HEK293 (cell line): Measurements from ENCODE around the gene SMARCB1.

Experiments
- CTCF ChIA-PET: fragments of 350-600 bp; formaldehyde crosslinking; extraction: SDS; loops from one replicate; lab custom pipeline; 2021; ENCODE audit warnings: antibody characterized with exemption; lab: Yijun Ruan, JAX
- POLR2A ChIA-PET: fragments of 300-600 bp; formaldehyde crosslinking; extraction: SDS; loops from one replicate; lab custom pipeline; 2020; ENCODE audit warnings: antibody characterized with exemption, inconsistent platforms; lab: Yijun Ruan, JAX
- H3K27ac ChIP-seq: fragments of 200-500 bp; sonication (Bioruptor generic); 2 replicates; pipeline ENCODE4 v1.5.1; 2014; ENCODE audit warnings: low read depth, low read length, control low read depth, inconsistent platforms; ENCODE audit errors: extremely low read depth
- H3K36me3 ChIP-seq, 2 experiments: fragments of 200-500 bp in 1 of 2; sonication (Bioruptor generic) in 1 of 2; 1 replicate in 1 of 2; 2 replicates in 1 of 2; pipeline ENCODE4 v1.5.1; 2014 to 2017; ENCODE audit warnings: inconsistent platforms in 2 of 2, low read length in 2 of 2; ENCODE audit not compliant: control insufficient read depth in 2 of 2, insufficient read depth in 1 of 2
- H3K4me1 ChIP-seq: fragments of 200-500 bp; sonication (Bioruptor generic); 2 replicates; pipeline ENCODE4 v1.5.1; 2014; ENCODE audit warnings: mild to moderate bottlenecking, low read length, inconsistent platforms; ENCODE audit not compliant: control insufficient read depth, insufficient read depth
- H3K4me3 ChIP-seq: 2 replicates; pipeline ENCODE4 v1.5.1; 2011; ENCODE audit warnings: low read depth, mild to moderate bottlenecking, control low read depth, low read length, moderate library complexity
- H3K9me3 ChIP-seq: fragments of 200-500 bp; sonication (Bioruptor generic); 2 replicates; pipeline ENCODE4 v1.5.1; 2014; ENCODE audit warnings: low read depth, low read length, inconsistent platforms; ENCODE audit not compliant: control insufficient read depth, insufficient read depth
- BCL11A ChIP-seq: fragments of 450-650 bp; formaldehyde crosslinking; IDR thresholded peaks from 2 replicates; pipeline ENCODE4 v1.5.1; 2016; ENCODE audit warnings: low read depth, missing biosample characterization, missing genetic modification characterization
- BCL11B ChIP-seq: fragments of 450-650 bp; formaldehyde crosslinking; IDR thresholded peaks from 2 replicates; pipeline ENCODE4 v1.5.1; 2016; ENCODE audit warnings: low read depth, missing biosample characterization, missing genetic modification characterization
- GLIS1 ChIP-seq: fragments of 450-650 bp; formaldehyde crosslinking; IDR thresholded peaks from 2 replicates; pipeline ENCODE4 v1.5.1; 2016; ENCODE audit warnings: missing biosample characterization, missing genetic modification characterization
- GLIS2 ChIP-seq: fragments of 450-650 bp; formaldehyde crosslinking; IDR thresholded peaks from 2 replicates; pipeline ENCODE4 v1.5.1; 2016; ENCODE audit warnings: missing biosample characterization, missing genetic modification characterization
- KLF10 ChIP-seq: fragments of 450-650 bp; IDR thresholded peaks from 2 replicates; pipeline ENCODE4 v1.5.1; 2018; ENCODE audit warnings: missing biosample characterization, mild to moderate bottlenecking, missing genetic modification characterization
- SALL2 ChIP-seq: fragments of 450-650 bp; formaldehyde crosslinking; IDR thresholded peaks from 2 replicates; pipeline ENCODE4 v1.5.0; 2017; ENCODE audit warnings: missing biosample characterization, mild to moderate bottlenecking, missing genetic modification characterization, borderline replicate concordance
- SCRT1 ChIP-seq: fragments of 450-650 bp; formaldehyde crosslinking; IDR thresholded peaks from 2 replicates; pipeline ENCODE4 v1.5.1; 2016; ENCODE audit warnings: missing biosample characterization, missing genetic modification characterization, borderline replicate concordance
- SP2 ChIP-seq: fragments of 450-650 bp; formaldehyde crosslinking; IDR thresholded peaks from 2 replicates; pipeline ENCODE4 v1.5.1; 2016; ENCODE audit warnings: missing biosample characterization, missing genetic modification characterization
- TSHZ1 ChIP-seq: fragments of 450-650 bp; formaldehyde crosslinking; IDR thresholded peaks from 2 replicates; pipeline ENCODE4 v1.5.1; 2016; ENCODE audit warnings: missing biosample characterization, missing genetic modification characterization, borderline replicate concordance
- WT1 ChIP-seq: fragments of 450-650 bp; formaldehyde crosslinking; IDR thresholded peaks from 2 replicates; pipeline ENCODE4 v1.5.1; 2016; ENCODE audit warnings: missing biosample characterization, missing genetic modification characterization
- ZEB2 ChIP-seq: fragments of 450-650 bp; formaldehyde crosslinking; IDR thresholded peaks from 2 replicates; pipeline ENCODE4 v1.5.1; 2016; ENCODE audit warnings: missing biosample characterization, missing genetic modification characterization
- ZFP41 ChIP-seq: fragments of 450-650 bp; formaldehyde crosslinking; IDR thresholded peaks from 2 replicates; pipeline ENCODE4 v1.5.1; 2016; ENCODE audit warnings: missing biosample characterization, missing genetic modification characterization, borderline replicate concordance
- ZIC2 ChIP-seq: fragments of 450-650 bp; formaldehyde crosslinking; IDR thresholded peaks from 2 replicates; pipeline ENCODE4 v1.5.1; 2016; ENCODE audit warnings: missing biosample characterization, missing genetic modification characterization
- ZNF112 ChIP-seq: fragments of 450-650 bp; formaldehyde crosslinking; IDR thresholded peaks from 2 replicates; pipeline ENCODE4 v1.5.0; 2017; ENCODE audit warnings: missing biosample characterization, missing genetic modification characterization
- ZNF138 ChIP-seq: fragments of 450-650 bp; formaldehyde crosslinking; IDR thresholded peaks from 2 replicates; pipeline ENCODE4 v1.5.1; 2016; ENCODE audit warnings: missing biosample characterization, missing genetic modification characterization, borderline replicate concordance
- ZNF146 ChIP-seq: fragments of 450-650 bp; formaldehyde crosslinking; IDR thresholded peaks from 2 replicates; pipeline ENCODE4 v1.5.1; 2016; ENCODE audit warnings: missing biosample characterization, missing genetic modification characterization
- ZNF221 ChIP-seq: fragments of 450-650 bp; formaldehyde crosslinking; IDR thresholded peaks from 2 replicates; pipeline ENCODE4 v1.5.1; 2017; ENCODE audit warnings: missing biosample characterization, missing genetic modification characterization, borderline replicate concordance
- ZNF335 ChIP-seq: fragments of 450-650 bp; formaldehyde crosslinking; conservative IDR thresholded peaks from 2 replicates; pipeline ENCODE4 v1.5.1; 2016; ENCODE audit warnings: missing biosample characterization, missing genetic modification characterization
- ZNF768 ChIP-seq: fragments of 450-650 bp; formaldehyde crosslinking; IDR thresholded peaks from 2 replicates; pipeline ENCODE4 v1.5.1; 2018; ENCODE audit warnings: missing biosample characterization, mild to moderate bottlenecking, missing genetic modification characterization
- TF ChIP-seq, protein P1 (sequence below): fragments of 450-650 bp; formaldehyde crosslinking; IDR thresholded peaks from 2 replicates; pipeline ENCODE4 v1.5.1; 2016; ENCODE audit warnings: missing biosample characterization, missing genetic modification characterization
- TF ChIP-seq, protein P2 (sequence below): fragments of 450-650 bp; formaldehyde crosslinking; IDR thresholded peaks from 2 replicates; pipeline ENCODE4 v1.5.1; 2017; ENCODE audit warnings: missing biosample characterization, missing genetic modification characterization

SMARCB1 gene

GRCh38 chr22:23769321-23769965, 17.3 kb upstream of the SMARCB1 start:
- TF ChIP-seq GLIS2 (tag by site-specific recombination) (no peak), ZIC2 (peak; percentile 50), GLIS1 (peak; percentile 95)
- TF ChIP-seq, all 188 proteins: peak for 2
- ChIA-PET POLR2A (interaction anchor here (0.7 to 1.7 kb wide), 3 partner anchors 19 to 88 kb away, joined by 3 to 18 read pairs (median 5); partner anchors contain the start of genes SLC2A11 and ZNF70), CTCF (interaction anchor here (0.7 to 3.6 kb wide), 4 partner anchors 14 to 80 kb away, joined by 3 to 34 read pairs (median 4); partner anchors contain the start of gene VPREB3)
- Histone ChIP-seq H3K4me3 (no peak overlapping the region), H3K36me3 (peaks cover 0 to 16% of the 10 kb centered on the region in 2 experiments; a peak in 1 of 3 replicates), H3K4me1 (peaks cover 3% of the 10 kb centered on the region), H3K9me3 (no peaks in the 10 kb centered on the region), H3K27ac (no peak overlapping the region)

GRCh38 chr22:23772315-23772648, 14.5 kb upstream of the SMARCB1 start:
- POLR2A ChIA-PET = interaction anchor here (1.0 kb wide), 1 partner anchor 74 kb away, joined by 3 read pairs; no protein-coding TSS in a partner anchor
- Histone ChIP-seq H3K36me3 (no peaks in the 10 kb centered on the region), H3K27ac (no peak overlapping the region), H3K4me1 (peaks cover 3% of the 10 kb centered on the region), H3K9me3 (no peaks in the 10 kb centered on the region), H3K4me3 (no peak overlapping the region; the same call in 1 of the 2 replicates)
- CTCF ChIA-PET = interaction anchor here (0.9 to 2.0 kb wide), 4 partner anchors 74 to 122 kb away, joined by 3 to 8 read pairs (median 6); partner anchors contain the start of gene MIF
- TF ChIP-seq ZNF138 (tag by site-specific recombination) (no peak), SP2 (tag by site-specific recombination) (no peak), TSHZ1 (tag by site-specific recombination) (no peak), ZNF221 (no peak), GLIS1 (peak; percentile 46; the same call in 1 of the 2 replicates), ZFP41 (tag by site-specific recombination) (no peak), BCL11B (tag by site-specific recombination) (0 out of 2 replicates have a peak, but pooled peaks have one; percentile 75), BCL11A (tag by site-specific recombination) (0 out of 2 replicates have a peak, but pooled peaks have one; percentile 47), ZNF335 (tag by site-specific recombination) (0 out of 2 replicates have a peak, but pooled peaks have one; percentile 21)
- TF ChIP-seq, protein P1, sequence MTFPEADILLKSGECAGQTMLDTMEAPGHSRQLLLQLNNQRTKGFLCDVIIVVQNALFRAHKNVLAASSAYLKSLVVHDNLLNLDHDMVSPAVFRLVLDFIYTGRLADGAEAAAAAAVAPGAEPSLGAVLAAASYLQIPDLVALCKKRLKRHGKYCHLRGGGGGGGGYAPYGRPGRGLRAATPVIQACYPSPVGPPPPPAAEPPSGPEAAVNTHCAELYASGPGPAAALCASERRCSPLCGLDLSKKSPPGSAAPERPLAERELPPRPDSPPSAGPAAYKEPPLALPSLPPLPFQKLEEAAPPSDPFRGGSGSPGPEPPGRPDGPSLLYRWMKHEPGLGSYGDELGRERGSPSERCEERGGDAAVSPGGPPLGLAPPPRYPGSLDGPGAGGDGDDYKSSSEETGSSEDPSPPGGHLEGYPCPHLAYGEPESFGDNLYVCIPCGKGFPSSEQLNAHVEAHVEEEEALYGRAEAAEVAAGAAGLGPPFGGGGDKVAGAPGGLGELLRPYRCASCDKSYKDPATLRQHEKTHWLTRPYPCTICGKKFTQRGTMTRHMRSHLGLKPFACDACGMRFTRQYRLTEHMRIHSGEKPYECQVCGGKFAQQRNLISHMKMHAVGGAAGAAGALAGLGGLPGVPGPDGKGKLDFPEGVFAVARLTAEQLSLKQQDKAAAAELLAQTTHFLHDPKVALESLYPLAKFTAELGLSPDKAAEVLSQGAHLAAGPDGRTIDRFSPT (tag by site-specific recombination) = peak; percentile 60; the same call in 1 of the 2 replicates

DNA sequence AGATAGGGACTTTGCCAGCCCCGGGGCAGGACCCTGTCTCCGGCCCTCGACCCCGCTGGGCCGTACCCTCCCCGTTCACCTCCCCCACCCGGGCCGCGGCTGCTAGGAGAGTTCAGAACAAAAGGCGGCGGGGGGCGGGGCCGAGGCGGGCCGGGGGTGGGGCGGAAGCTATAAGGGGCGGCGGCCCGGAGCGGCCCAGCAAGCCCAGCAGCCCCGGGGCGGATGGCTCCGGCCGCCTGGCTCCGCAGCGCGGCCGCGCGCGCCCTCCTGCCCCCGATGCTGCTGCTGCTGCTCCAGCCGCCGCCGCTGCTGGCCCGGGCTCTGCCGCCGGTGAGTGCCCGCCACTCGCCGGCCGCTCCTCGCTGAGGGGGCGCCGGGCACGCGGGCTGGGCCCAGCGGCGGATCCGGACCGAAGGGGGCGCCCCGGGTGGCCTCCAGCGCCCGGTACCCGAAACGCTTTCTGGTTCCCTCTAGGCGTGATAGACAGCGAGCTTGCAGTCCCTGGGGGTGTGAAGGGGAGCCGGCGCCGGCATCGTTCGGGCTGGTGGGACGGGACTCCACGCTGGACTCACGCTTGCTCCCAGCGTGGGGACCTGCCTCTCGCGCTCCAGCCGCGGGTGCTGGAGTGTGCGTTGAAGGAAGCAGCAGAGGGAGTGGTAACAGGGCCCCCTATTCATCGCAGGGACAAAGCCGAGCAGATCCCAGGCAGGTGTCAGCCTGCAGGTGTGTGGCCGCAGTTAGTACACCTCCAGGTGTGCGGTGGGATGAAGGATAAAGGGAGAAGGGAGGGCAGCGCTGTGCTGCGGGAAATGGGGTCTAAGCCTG, 13.9 kb upstream of the SMARCB1 start, which contains the start of gene MMP11:
Gene MMP11 (plus strand): TSS at position 201 of the 825 bp plus-strand sequence. CDS start 22 bp downstream, at position 223.
- POLR2A ChIA-PET = interaction anchor here (1.0 kb wide), 1 partner anchor 73 kb away, joined by 3 read pairs; no protein-coding TSS in a partner anchor
- no peak within 1 kb of the TSS; the same call in 1 of the 2 replicates for H3K27ac ChIP-seq
- H3K4me1 ChIP-seq = peaks cover 3% of the 10 kb centered on the region
- no peaks in the 10 kb centered on the region for H3K9me3 ChIP-seq
- CTCF ChIA-PET = interaction anchor here (0.9 to 2.0 kb wide), 3 partner anchors 77 to 122 kb away, joined by 3 to 8 read pairs (median 5); partner anchors contain the start of gene MIF
- H3K4me3 ChIP-seq = no peak within 1 kb of the TSS; the same call in 1 of the 2 replicates
- H3K36me3 ChIP-seq = no peaks in the 10 kb centered on the region
- TF ChIP-seq GLIS2 (tag by site-specific recombination) (peak; percentile 36), ZNF112 (tag by site-specific recombination) (no peak), ZEB2 (tag by site-specific recombination) (no peak), ZNF146 (tag by site-specific recombination) (no peak), SCRT1 (tag by site-specific recombination) (no peak), WT1 (no peak), SALL2 (tag by site-specific recombination) (no peak), KLF10 (tag by site-specific recombination) (0 out of 2 replicates have a peak, but pooled peaks have one; percentile 52), ZNF768 (tag by site-specific recombination) (no peak)
- TF ChIP-seq, protein P2, sequence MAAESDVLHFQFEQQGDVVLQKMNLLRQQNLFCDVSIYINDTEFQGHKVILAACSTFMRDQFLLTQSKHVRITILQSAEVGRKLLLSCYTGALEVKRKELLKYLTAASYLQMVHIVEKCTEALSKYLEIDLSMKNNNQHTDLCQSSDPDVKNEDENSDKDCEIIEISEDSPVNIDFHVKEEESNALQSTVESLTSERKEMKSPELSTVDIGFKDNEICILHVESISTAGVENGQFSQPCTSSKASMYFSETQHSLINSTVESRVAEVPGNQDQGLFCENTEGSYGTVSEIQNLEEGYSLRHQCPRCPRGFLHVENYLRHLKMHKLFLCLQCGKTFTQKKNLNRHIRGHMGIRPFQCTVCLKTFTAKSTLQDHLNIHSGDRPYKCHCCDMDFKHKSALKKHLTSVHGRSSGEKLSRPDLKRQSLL = no peak
